Thoracic aorta (tissue), 2 donors: ENCODE measurements around the gene SERPINB4. TPM values are rescaled to one million over a fixed set of nuclear protein-coding genes. Genes with fewer than 3 reads are reported as not detected.

Experiments used
- ATAC-seq: fragments of 150-250 bp; one replicate; pipeline ENCODE4 v1.8.0; 2017; ENCODE audit warnings: low read depth; ENCODE audit not compliant: insufficient number of reproducible peaks, low FRiP score
- DNase-seq: peaks from one replicate; pipeline ENCODE4 v3.0.0-alpha.2; 2020; ENCODE audit warnings: low spot score
- H3K27ac ChIP-seq, 2 donors: fragments of 200-600 bp; sonication (generic); 1 replicate in 1 of 2; 2 replicates in 1 of 2; pipeline ENCODE4 v1.5.1; 2016; ENCODE audit warnings: mild to moderate bottlenecking in 2 of 2, moderate library complexity in 2 of 2
- H3K27me3 ChIP-seq: fragments of 200-600 bp; sonication (generic); replicated peaks from 2 replicates; pipeline ENCODE4 v1.6.0; 2016; ENCODE audit warnings: mild to moderate bottlenecking; ENCODE audit not compliant: insufficient read depth
- H3K36me3 ChIP-seq: fragments of 200-600 bp; sonication (generic); one replicate; pipeline ENCODE4 v1.5.1; 2016
- H3K4me1 ChIP-seq, 2 donors: fragments of 200-600 bp; sonication (generic); 1 replicate in 1 of 2; 2 replicates in 1 of 2; pipeline versions ENCODE4 v1.5.1 to v1.6.0; 2016; ENCODE audit warnings: low read depth in 2 of 2, mild to moderate bottlenecking in 1 of 2; ENCODE audit not compliant: control insufficient read depth in 1 of 2
- H3K4me3 ChIP-seq: fragments of 200-600 bp; sonication (generic); 2 replicates; pipeline ENCODE4 v1.5.1; 2016; ENCODE audit warnings: mild to moderate bottlenecking
- H3K9me3 ChIP-seq: fragments of 200-600 bp; sonication (generic); 2 replicates; pipeline ENCODE4 v1.5.1; 2016
- total RNA-seq, 2 donors: library from RNA; depleted of rRNA; stranded (reverse); fragments of >200 nt; gene quantifications; one replicate each; pipeline versions ENCODE4 v1.1.0 to v1.2.3, GENCODE V29; 2016
- TF ChIP-seq, protein P1 (sequence below): fragments of 200-600 bp; sonication (generic); IDR thresholded peaks from one replicate; pipeline ENCODE4 v1.5.1; 2019; ENCODE audit warnings: antibody characterized with exemption

The SERPINB4 gene
- total RNA-seq, 2 donors from 2014 or later: not detected

DNA sequence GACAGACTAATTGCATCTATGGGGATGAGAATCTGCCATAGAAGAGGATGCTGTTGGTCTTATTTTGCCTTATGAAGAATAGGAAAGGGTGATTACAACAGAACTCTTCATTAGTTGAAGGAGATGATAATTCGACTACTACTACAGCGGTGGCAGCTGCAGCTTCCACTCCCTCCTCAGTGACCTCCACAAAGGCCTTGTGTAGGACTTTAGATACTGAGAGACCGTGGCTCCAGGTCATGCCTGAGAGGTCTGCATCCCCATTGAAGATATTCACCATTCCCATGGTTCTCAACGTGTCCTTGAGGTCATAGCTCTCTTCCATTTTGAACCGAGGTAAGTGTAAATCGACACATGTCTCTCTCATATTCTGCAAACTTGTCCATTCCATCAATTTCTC, 6.4 kb downstream of the SERPINB4 start:
- Histone ChIP-seq H3K36me3 (no peaks in the 10 kb centered on the region), H3K27ac (no peak overlapping the region), H3K27me3 (no peaks in the 10 kb centered on the region), H3K4me1 (no peaks in the 10 kb centered on the region), H3K4me3 (no peak overlapping the region), H3K9me3 (no peaks in the 10 kb centered on the region)
- DNase-seq: no peak
- no peak for ATAC-seq
- TF ChIP-seq, protein P1, sequence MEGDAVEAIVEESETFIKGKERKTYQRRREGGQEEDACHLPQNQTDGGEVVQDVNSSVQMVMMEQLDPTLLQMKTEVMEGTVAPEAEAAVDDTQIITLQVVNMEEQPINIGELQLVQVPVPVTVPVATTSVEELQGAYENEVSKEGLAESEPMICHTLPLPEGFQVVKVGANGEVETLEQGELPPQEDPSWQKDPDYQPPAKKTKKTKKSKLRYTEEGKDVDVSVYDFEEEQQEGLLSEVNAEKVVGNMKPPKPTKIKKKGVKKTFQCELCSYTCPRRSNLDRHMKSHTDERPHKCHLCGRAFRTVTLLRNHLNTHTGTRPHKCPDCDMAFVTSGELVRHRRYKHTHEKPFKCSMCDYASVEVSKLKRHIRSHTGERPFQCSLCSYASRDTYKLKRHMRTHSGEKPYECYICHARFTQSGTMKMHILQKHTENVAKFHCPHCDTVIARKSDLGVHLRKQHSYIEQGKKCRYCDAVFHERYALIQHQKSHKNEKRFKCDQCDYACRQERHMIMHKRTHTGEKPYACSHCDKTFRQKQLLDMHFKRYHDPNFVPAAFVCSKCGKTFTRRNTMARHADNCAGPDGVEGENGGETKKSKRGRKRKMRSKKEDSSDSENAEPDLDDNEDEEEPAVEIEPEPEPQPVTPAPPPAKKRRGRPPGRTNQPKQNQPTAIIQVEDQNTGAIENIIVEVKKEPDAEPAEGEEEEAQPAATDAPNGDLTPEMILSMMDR: no peak

DNA sequence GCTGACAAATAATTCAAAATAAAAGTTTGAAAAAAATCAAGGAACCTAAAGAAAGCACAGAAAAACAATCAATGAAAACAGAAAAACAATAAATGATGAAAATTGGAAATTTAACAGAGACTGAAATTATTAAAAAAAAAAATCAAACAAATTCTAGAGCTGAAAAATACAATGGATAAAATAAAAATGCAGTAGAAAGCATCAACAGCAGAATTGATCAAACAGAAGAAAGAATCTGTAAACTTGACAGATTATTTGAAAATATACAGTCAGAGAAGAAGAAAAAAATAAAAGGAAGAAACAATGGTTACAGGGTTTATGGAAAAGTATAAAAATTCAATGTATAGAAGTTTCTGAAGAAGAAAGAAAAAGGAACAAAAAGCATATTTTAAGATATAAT, 16.2 kb downstream of the SERPINB4 start:
- H3K4me3 ChIP-seq: no peak overlapping the region
- DNase-seq (no peak), ATAC-seq (no peak)
- peaks cover 7% of the 10 kb centered on the region for H3K9me3 ChIP-seq
- no peak overlapping the region for H3K27ac ChIP-seq
- H3K27me3 ChIP-seq: no peaks in the 10 kb centered on the region
- TF ChIP-seq, protein P1: no peak
- H3K36me3 ChIP-seq: no peaks in the 10 kb centered on the region
- H3K4me1 ChIP-seq: no peaks in the 10 kb centered on the region

DNA sequence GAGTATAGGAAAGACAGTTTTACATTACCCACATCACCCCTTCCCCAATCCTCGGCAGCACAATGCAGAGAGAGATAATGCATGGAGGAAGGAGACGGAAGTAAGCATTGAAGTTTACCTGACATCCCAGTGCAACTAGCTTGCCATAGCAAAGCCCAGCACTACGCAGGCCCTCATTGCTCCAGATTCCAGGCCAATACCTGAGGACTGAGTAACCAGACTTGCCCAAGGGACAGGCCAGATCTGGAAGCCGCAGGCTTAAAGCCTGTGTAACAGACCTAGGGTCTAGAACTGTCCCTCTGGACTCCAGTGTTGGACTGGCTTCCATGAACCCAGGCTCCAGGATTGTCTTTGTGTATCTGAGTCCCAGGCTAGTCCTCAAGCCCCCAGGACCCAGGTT, 17.6 kb downstream of the SERPINB4 start:
- TF ChIP-seq, protein P1: no peak
- Histone ChIP-seq H3K4me3 (no peak overlapping the region), H3K36me3 (no peaks in the 10 kb centered on the region), H3K9me3 (peaks cover 7% of the 10 kb centered on the region), H3K27me3 (no peaks in the 10 kb centered on the region), H3K4me1 (no peaks in the 10 kb centered on the region), H3K27ac (no peak overlapping the region)
- DNase-seq: no peak
- no peak for ATAC-seq

DNA sequence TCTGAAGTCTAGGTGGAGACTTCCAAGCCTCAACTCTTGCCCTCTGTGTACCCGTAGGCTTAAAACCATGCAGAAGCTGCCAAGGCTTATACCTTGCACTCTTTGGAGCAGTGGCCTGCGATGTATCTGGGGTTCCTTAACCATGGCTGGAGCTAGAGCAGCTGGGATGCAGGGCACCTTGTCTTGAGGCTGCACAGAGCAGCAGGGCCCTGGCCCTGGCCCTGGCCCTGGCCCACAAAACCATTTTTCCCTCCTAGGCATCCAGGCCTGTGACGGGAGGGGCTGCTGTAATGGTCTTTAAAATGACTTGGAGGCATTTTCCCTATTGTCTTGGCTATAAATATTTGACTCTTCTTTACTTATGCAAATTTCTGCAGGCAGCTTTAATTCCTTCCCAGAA, 19.2 kb downstream of the SERPINB4 start:
- peaks cover 10% of the 10 kb centered on the region for H3K9me3 ChIP-seq
- TF ChIP-seq, protein P1: no peak
- H3K27ac ChIP-seq: no peak overlapping the region
- H3K36me3 ChIP-seq: no peaks in the 10 kb centered on the region
- H3K4me1 ChIP-seq: no peaks in the 10 kb centered on the region
- H3K27me3 ChIP-seq: no peaks in the 10 kb centered on the region
- no peak for DNase-seq
- no peak for ATAC-seq
- no peak overlapping the region for H3K4me3 ChIP-seq

DNA sequence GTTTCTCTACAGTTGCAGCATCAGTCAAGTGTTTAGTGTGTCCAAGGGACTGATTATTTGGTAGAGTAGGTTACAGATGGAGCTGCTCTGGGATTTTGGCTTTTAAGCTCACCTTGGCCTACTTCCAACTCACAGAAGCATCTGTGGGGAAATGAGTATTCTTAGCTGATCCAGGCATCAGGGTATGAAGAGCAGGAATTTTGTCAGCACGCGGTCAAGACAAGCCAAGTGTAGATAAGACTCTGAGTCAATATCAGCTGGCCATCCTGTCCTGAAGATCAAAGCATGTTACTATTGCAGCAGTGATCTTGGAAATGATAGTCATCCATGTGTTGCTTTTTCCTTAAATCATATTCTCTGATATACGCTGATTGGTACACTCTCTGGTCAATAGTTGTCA, 24.4 kb downstream of the SERPINB4 start:
- Histone ChIP-seq H3K27ac (no peak overlapping the region), H3K4me1 (no peaks in the 10 kb centered on the region), H3K36me3 (no peaks in the 10 kb centered on the region), H3K4me3 (no peak overlapping the region), H3K27me3 (no peaks in the 10 kb centered on the region), H3K9me3 (peaks cover 3% of the 10 kb centered on the region)
- no peak for ATAC-seq
- TF ChIP-seq, protein P1: no peak
- no peak for DNase-seq
